Measurements from ENCODE around the gene OR2D3.

OR2D3 gene

GRCh38 chr11:6919698-6920097 is 1.1 kb upstream of the OR2D3 start:
- Histone ChIP-seq H3K27ac (no peak overlapping the region), H3K4me1 (ENCODE audit: control insufficient read depth in 1 of 2, insufficient read depth in 1 of 2, low read depth in 1 of 2, low read length in 1 of 2) (no peaks in the 10 kb centered on the region), H3K9me3 (no peaks in the 10 kb centered on the region), H3K36me3 (no peaks in the 10 kb centered on the region), H3K27me3 (peaks cover 5% of the 10 kb centered on the region), H3K4me3 (ENCODE audit: low read depth in 1 of 2, low read length in 1 of 2) (no peak overlapping the region)
- no peak for TF ChIP-seq CTCF (IDR thresholded peaks at IDR 0.05)

GRCh38 chr11:6925007-6925577 is 4.3 kb downstream of the OR2D3 start:
- H3K4me1 ChIP-seq (ENCODE audit: control insufficient read depth in 1 of 2, insufficient read depth in 1 of 2, low read depth in 1 of 2, low read length in 1 of 2), result peaks cover 0 to 13% of the 10 kb centered on the region in 2 experiments
- TF ChIP-seq CTCF (IDR thresholded peaks at IDR 0.05), result no peak
- no peak overlapping the region for H3K4me3 ChIP-seq (ENCODE audit: low read depth in 1 of 2, low read length in 1 of 2)
- H3K9me3 ChIP-seq, result no peaks in the 10 kb centered on the region
- H3K27ac ChIP-seq, result no peak overlapping the region
- no peaks in the 10 kb centered on the region for H3K36me3 ChIP-seq
- peaks cover 36% of the 10 kb centered on the region for H3K27me3 ChIP-seq

GRCh38 chr11:6925636-6926207 is 4.9 kb downstream of the OR2D3 start:
- Histone ChIP-seq H3K27ac (no peak overlapping the region), H3K36me3 (no peaks in the 10 kb centered on the region), H3K4me3 (ENCODE audit: low read depth in 1 of 2, low read length in 1 of 2) (peak overlapping the region in 1 of 2 experiments; percentile 60), H3K9me3 (no peaks in the 10 kb centered on the region), H3K4me1 (ENCODE audit: control insufficient read depth in 1 of 2, insufficient read depth in 1 of 2, low read depth in 1 of 2, low read length in 1 of 2) (peaks cover 0 to 13% of the 10 kb centered on the region in 2 experiments), H3K27me3 (peaks cover 36% of the 10 kb centered on the region)
- TF ChIP-seq CTCF (IDR thresholded peaks at IDR 0.05), result no peak

GRCh38 chr11:6926208-6927029 is 5.6 kb downstream of the OR2D3 start, which contains the start of gene ZNF215:
TSS of gene ZNF215 (plus strand) at chr11:6926426. CDS start at chr11:6932273, 5,847 bp downstream.
- no peaks in the 10 kb centered on the region for H3K36me3 ChIP-seq
- no peak for TF ChIP-seq CTCF (IDR thresholded peaks at IDR 0.05)
- H3K9me3 ChIP-seq, result no peaks in the 10 kb centered on the region
- H3K4me1 ChIP-seq (ENCODE audit: control insufficient read depth in 1 of 2, insufficient read depth in 1 of 2, low read depth in 1 of 2, low read length in 1 of 2), result peaks cover 0 to 13% of the 10 kb centered on the region in 2 experiments
- peaks cover 36% of the 10 kb centered on the region for H3K27me3 ChIP-seq
- no peak within 1 kb of the TSS for H3K27ac ChIP-seq
- peak within 1 kb of the TSS; percentile 31 to 60 for H3K4me3 ChIP-seq (ENCODE audit: low read depth in 1 of 2, low read length in 1 of 2)

GRCh38 chr11:6927030-6927617 is 6.3 kb downstream of the OR2D3 start:
- H3K27ac ChIP-seq, result no peak overlapping the region
- H3K4me1 ChIP-seq (ENCODE audit: control insufficient read depth in 1 of 2, insufficient read depth in 1 of 2, low read depth in 1 of 2, low read length in 1 of 2), result peaks cover 0 to 13% of the 10 kb centered on the region in 2 experiments
- H3K36me3 ChIP-seq, result no peaks in the 10 kb centered on the region
- H3K9me3 ChIP-seq, result no peaks in the 10 kb centered on the region
- peaks cover 36% of the 10 kb centered on the region for H3K27me3 ChIP-seq
- peak overlapping the region; percentile 31 to 60 for H3K4me3 ChIP-seq (ENCODE audit: low read depth in 1 of 2, low read length in 1 of 2)
- no peak for TF ChIP-seq CTCF (IDR thresholded peaks at IDR 0.05)
